ENCODE data around the gene SERPINE1.
"Not testable (repeated sequence)": the region's sequence is repeated elsewhere in the genome, so short reads cannot be mapped to it uniquely, and the experiment has no call there.

Gene SERPINE1

GRCh38 chr7:101100858-101101847 lies 25.8 kb upstream of the SERPINE1 start:
- in situ Hi-C loops (cut with MboI; ENCODE audit: low sequenced_read_pairs) = no loop called here

- in situ Hi-C loops (cut with MboI; ENCODE audit: low sequenced_read_pairs) = no loop called here
These were observed 24.9 kb upstream of the SERPINE1 start for GRCh38 chr7:101102026-101102425.

- in situ Hi-C loops (cut with MboI; ENCODE audit: low sequenced_read_pairs) = not testable (repeated sequence)
These were observed 23.2 kb upstream of the SERPINE1 start for GRCh38 chr7:101103701-101104100.

- in situ Hi-C loops (cut with MboI; ENCODE audit: low sequenced_read_pairs) = no loop called here
These were observed 22.7 kb upstream of the SERPINE1 start for GRCh38 chr7:101104193-101104713.

- in situ Hi-C loops (cut with MboI; ENCODE audit: low sequenced_read_pairs) = no loop called here
These were observed 22.1 kb upstream of the SERPINE1 start for GRCh38 chr7:101104799-101105198.

- in situ Hi-C loops (cut with MboI; ENCODE audit: low sequenced_read_pairs) = not testable (repeated sequence)
These were observed 21.7 kb upstream of the SERPINE1 start for GRCh38 chr7:101105248-101105647.

GRCh38 chr7:101106386-101106785 lies 20.5 kb upstream of the SERPINE1 start:
- in situ Hi-C loops (cut with MboI; ENCODE audit: low sequenced_read_pairs) = no loop called here

- in situ Hi-C loops (cut with MboI; ENCODE audit: low sequenced_read_pairs) = no loop called here
These were observed 18.5 kb upstream of the SERPINE1 start for GRCh38 chr7:101108330-101108857.

GRCh38 chr7:101108961-101109360 lies 17.9 kb upstream of the SERPINE1 start:
- in situ Hi-C loops (cut with MboI; ENCODE audit: low sequenced_read_pairs) = no loop called here

- in situ Hi-C loops (cut with MboI; ENCODE audit: low sequenced_read_pairs) = no loop called here
These were observed 17.5 kb upstream of the SERPINE1 start for GRCh38 chr7:101109368-101109767.

- in situ Hi-C loops (cut with MboI; ENCODE audit: low sequenced_read_pairs) = no loop called here
These were observed 15.6 kb upstream of the SERPINE1 start for GRCh38 chr7:101111261-101111660.

GRCh38 chr7:101112233-101112632 lies 14.7 kb upstream of the SERPINE1 start:
- in situ Hi-C loops (cut with MboI; ENCODE audit: low sequenced_read_pairs) = no loop called here

- in situ Hi-C loops (cut with MboI; ENCODE audit: low sequenced_read_pairs) = not testable (repeated sequence)
These were observed 13.8 kb upstream of the SERPINE1 start for GRCh38 chr7:101113140-101113539.

GRCh38 chr7:101113836-101114235 lies 13.1 kb upstream of the SERPINE1 start:
- in situ Hi-C loops (cut with MboI; ENCODE audit: low sequenced_read_pairs) = no loop called here

GRCh38 chr7:101114492-101114891 lies 12.4 kb upstream of the SERPINE1 start:
- in situ Hi-C loops (cut with MboI; ENCODE audit: low sequenced_read_pairs) = no loop called here

GRCh38 chr7:101115215-101115614 lies 11.7 kb upstream of the SERPINE1 start:
- in situ Hi-C loops (cut with MboI; ENCODE audit: low sequenced_read_pairs) = no loop called here

GRCh38 chr7:101116898-101117297 lies 10.0 kb upstream of the SERPINE1 start:
- in situ Hi-C loops (cut with MboI; ENCODE audit: low sequenced_read_pairs) = no loop called here

- in situ Hi-C loops (cut with MboI; ENCODE audit: low sequenced_read_pairs) = no loop called here
These were observed 8.0 kb upstream of the SERPINE1 start for GRCh38 chr7:101118856-101119255.

- in situ Hi-C loops (cut with MboI; ENCODE audit: low sequenced_read_pairs) = no loop called here
These were observed 7.0 kb upstream of the SERPINE1 start for GRCh38 chr7:101119876-101120275.

- in situ Hi-C loops (cut with MboI; ENCODE audit: low sequenced_read_pairs) = no loop called here
These were observed 6.6 kb upstream of the SERPINE1 start for GRCh38 chr7:101120315-101120714.

GRCh38 chr7:101121631-101121990 lies 5.3 kb upstream of the SERPINE1 start:
- in situ Hi-C loops (cut with MboI; ENCODE audit: low sequenced_read_pairs) = not testable (repeated sequence)

All from HL-60/S4 (cell line).